ENCODE measurements around the gene ARMH2.
A peak's percentile ranks its signal among the peaks of the same experiment; 100 is the strongest.
"Not testable (repeated sequence)": the region's sequence is repeated elsewhere in the genome, so short reads cannot be mapped to it uniquely, and the experiment has no call there.

Gene ARMH2

DNA sequence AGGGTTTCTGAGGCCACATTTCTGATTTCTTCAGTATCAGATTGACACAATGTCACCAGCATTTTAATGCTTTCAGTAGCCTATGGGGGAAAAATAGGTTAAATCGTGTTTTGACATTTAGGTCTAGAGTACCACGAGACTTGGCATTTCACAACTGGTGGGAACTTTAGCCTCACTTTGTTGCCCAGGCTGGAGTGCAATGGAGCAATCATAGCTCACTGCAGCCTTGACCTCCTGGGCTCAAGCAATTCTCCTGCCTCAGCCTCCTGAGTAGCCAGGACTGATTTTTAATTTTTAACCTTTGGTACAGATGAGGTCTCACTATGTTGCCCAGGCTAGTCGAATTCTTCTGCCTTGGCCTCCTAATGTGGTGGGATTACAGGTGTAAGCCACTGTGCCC, 11.0 kb upstream of the ARMH2 start:
- no peak for DNase-seq

DNA sequence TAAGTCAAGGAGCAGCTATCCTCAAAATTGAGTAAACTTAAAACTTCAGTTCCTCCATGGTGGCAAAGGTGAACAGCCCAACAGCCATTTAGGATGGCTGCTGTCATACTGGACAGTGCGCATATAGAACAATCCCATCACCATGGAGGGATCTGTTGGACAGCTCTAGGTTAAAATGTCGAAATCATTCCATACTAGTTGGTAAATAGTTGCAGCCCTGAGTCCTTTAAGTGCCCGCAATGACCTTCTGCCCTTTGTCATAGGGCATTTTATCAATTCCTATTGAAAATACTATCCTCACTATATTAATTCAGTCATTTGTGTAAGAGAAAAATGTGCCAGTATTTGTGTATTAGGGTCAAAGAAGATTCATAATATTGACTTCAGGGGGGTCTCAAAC, 8.9 kb upstream of the ARMH2 start:
- DNase-seq: no peak

DNA sequence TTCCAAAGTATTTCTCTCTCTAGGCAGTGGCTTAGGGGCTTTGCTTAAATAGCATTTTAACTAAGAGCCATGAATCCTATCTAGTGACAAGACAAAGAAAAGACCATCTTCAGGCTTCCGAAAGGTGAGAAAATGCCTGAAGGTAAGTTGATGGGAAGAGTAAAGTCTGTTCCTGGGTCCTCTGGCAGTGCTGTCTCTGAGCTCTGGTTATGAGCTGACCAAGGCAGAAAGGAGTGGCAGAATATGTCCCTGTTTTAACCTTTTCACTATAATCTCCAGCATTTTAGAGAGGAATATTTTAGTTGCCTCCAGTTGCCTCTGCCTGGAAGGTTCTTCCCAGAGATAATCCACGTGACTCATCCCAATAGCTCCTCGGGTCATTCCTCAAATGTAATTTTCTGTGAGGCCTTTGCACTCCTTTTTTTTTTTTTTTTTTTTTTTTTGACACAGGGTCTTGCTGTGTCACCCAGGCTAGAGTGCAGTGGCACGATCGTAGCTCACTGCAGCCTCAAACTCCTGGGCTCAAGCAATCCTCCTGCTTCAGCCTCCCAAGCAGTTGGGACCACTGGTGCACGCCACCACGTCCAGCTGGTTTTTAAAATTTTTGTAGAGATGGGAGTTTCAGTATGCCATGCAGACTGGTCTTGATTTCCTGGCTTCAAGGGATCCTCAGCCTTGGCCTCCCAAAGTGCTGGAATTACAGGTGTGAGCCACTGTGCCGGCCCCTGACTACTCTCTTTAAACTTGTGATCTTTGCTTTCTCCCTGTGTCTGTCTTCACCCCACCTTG, 3.7 kb upstream of the ARMH2 start:
- DNase-seq: no peak

DNA sequence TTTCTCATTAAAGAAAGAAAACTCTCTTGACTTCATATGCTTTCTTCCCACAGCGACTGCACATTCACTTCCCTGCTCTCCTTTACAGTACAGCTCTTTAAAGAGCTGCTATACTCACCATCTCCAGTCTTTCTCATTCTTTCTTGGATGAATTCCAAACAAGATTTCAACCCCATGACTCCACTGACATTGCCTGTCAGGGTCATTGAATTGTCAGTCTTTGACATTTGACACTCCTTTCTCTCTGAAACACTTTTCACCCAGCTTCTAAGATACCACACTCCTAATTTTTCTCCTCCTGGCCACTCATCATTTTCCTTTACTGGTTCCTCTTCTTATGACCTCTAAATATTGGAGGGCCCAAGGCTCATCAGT, 811 bp upstream of the ARMH2 start:
- DNase-seq: peak; percentile 11

DNA sequence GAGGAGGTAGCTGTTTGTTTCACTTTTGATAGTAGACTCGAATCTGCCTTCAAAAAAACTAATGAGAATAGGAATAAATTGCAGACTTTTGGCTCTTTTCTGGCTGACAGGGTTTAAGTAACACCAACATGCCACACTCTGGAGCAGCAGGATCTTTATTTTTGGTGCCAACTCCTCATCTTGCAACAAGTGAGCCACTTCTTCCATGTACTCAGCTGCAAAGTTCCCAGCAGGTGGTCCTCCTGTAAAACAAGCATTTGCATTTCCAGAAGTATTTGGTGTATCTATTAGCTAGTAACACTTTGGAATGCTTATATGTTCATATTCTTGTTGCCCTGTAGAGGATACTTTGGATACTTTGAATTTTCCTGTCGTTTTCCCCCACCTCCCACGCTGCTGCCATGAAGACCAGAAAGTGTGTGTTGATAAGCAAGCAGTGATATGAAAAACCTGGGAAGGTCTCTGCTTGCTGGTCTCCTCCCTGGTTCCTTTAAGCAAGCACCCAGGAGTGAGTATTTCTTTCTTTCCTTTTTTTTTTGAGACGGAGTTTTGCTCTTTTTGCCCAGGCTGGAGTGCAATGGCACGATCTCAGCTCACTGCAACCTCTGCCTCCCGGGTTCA, 1.0 kb downstream of the ARMH2 start:
- DNase-seq: no peak

DNA sequence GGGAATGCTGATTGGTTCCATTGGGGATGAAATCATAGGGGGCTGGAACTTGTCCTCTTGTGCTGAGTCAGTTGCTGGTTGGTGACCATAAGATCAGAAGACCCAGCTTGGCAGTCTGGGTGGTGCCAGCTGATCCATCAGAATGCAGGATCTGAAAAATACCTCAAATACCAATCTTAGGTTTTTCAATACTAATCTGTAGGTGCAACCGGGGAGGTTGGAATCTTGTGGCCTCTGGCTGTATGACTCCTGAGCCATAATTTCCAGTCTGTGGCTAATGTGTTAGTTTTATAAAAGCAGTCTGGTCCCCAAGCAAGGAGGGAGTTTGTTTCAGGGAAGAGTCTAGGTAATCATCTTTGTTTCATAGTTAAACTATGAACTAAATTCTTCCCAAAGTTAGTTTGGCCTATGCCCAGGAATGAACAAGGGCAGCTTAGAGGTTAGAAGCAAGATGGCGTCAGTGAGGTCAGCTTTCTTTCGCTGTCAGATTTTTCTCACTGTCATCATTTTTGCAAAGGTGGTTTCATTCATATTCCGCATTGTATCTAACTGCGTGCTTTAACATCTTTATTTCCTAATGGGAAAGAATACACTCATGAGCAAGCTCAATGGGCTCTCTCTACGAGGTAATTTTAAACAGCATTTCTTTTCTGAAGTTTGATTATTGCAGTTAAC, 2.0 kb downstream of the ARMH2 start:
- DNase-seq: no peak

DNA sequence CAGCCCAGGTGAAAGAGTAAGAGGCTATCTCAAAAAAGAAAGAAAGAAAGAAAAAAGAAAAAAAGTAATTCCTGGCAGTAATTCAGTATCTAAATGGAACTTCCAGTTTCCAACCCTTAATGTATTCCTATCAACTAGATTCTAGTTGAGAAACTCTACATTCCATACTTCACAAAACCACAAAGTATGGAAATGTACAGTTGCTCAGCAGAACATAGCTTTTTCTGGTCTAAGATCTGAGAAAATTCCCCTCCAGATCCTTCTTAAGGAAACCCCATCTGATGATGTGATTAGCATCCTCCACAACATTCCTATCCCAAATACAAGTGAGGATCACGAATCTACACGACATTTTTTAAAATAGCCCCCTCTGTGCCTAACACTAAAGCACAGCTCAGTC, 3.6 kb downstream of the ARMH2 start:
- no peak for DNase-seq

DNA sequence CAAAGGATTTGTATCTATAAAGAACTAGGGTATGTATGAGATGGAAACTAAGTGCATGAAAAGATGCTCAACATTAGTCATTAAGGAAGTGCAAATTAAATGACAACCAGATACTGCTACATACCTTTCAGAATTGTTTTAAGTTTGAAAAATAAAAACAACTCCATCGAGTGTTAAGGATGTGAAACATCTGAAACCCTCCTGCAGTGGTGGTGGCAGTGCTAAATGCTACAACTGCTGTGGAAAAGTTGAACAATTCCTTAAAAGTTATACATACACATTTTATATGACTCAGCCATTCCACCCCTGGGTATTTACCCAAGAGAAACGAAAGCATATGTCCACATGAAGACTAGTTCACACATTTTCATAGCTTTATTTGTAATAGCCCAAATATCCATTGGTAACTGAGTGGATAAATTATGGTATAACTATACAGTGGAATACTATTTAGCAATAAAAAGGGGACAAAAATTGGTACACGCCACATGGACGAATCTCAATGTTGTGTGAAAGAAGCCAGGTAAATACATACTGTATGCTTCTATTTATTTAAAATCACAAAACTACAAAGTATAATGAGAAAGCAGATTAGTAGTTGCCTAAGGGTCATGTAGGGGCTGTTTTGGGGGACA, 10.6 kb downstream of the ARMH2 start:
- DNase-seq: no peak

DNA sequence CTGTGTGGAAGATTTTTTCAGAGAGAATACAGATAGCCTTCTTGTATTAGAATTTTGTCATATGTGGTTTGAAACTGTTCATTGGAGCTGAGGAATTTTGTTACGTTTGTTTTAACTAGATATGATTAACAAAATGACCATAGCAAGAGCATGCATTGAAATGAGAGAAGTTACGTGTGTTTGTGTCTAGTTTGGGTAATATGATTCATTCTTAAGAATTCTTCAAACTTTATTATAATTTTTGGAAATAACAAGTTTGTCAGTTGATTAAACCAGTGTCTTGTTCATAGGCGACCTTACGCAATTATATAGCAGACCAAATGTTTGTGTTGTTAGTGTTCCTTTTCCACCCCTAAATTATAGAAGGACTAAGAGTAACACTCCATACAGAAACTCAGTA, 18.5 kb downstream of the ARMH2 start:
- no peak for DNase-seq

DNA sequence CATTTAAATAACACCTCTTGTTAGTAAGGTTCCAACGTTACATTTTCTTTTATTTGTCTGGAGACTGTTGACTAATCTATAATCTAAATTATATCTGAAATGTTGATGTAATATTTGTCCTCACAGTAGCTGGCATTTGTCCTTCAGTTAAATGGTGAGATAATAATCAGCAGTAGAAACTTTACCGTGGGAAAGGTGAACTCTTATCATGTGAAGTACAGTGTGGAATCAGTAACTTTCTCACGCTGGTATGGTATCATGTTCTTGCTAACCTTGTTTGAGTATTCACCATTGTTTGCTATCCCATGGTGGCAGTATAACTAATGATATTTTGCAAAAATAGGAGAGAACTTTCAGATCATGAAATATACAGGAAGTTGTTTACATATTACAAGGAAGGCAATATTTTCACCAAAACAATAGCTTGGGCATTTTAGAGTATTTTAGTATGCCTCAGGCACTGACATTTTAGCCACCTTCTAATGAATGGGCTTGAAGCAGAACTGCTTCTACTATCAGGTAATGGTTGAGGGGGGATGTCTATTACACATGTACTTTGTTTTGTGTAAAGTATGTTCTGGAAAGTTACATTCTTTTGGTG, 19.2 kb downstream of the ARMH2 start:
- DNase-seq: no peak

DNA sequence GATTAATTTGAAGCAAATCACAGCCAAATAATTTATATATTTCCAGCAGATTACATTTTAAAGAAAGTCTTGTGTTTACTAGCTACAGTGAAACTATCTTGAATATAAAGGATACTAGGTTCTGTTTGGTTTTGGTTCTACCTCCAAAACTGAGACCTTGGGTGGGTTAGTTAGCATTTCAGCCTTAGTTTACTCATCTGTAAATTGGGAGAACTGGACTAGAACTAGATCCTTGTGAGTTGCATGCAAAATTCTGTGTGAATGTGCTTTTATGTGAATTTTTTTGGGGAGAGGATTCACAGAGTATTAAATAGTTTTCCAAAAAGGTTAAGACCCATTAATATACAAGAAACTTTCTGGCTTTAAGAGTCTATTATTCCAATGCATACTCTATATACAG, 19.8 kb downstream of the ARMH2 start:
- no peak for DNase-seq

DNA sequence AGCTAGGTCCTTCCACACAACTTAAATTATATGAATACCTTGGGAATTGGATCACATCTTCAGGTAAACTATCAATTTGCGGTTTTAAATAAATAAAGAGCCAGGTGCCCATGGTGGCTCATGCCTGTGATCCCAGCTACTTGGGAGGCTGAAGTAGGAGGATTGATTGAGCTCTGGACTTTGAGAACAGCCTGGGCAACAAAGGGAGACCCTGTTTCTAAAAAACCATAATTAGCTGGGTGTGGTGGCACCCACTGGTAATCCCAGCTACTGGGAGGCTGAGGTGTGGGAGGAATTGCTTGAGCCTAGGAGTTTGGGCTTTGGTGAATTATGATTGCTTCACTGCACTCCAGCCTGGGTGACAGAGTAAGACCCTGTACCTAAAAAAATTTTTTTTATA, 20.6 kb downstream of the ARMH2 start:
- DNase-seq: no peak

DNA sequence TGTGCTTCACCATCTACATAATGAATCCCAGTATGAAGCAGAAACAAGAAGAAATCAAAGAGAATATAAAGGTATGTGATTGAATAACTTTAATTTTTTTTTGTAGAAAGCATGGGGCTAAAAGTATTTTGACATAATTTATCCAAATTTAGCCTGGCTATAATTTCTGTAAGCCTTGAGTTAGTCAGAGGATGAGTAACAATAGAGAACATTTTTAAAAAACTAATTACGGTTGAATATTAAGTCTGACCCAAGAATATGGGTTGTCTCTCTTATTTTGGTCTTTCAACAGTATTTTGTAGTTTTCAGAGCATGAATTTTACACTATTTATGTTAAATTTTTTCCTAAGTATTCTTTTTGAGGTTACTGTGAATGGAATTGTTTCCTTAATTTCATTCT, 21.5 kb downstream of the ARMH2 start:
- no peak for DNase-seq

DNA sequence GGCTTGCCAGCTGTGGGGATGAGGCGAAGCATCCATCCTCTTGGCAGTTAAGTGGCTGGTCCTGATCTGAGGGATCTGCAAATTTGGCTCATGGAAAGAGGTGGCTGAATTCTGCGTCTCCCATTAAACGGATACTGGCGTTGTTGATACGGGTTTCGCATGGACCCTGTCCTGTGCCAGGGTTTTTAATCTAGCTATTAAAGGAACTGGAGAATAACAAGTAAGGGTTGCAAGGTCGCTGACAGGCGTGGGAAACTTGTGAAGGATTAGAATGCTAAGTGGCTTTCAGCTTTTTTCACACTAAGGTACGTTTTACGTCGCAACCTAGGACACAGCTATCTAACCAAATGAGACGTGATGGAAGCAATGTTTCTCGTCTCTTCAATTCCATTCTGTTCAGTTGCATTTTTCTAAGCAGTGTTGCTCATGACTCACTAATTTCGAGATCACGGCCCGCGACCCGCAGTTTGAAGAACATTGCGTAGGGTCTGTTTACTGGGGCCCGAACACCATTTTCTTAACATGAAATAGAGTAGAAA, 23.1 kb downstream of the ARMH2 start:
- DNase-seq: no peak

DNA sequence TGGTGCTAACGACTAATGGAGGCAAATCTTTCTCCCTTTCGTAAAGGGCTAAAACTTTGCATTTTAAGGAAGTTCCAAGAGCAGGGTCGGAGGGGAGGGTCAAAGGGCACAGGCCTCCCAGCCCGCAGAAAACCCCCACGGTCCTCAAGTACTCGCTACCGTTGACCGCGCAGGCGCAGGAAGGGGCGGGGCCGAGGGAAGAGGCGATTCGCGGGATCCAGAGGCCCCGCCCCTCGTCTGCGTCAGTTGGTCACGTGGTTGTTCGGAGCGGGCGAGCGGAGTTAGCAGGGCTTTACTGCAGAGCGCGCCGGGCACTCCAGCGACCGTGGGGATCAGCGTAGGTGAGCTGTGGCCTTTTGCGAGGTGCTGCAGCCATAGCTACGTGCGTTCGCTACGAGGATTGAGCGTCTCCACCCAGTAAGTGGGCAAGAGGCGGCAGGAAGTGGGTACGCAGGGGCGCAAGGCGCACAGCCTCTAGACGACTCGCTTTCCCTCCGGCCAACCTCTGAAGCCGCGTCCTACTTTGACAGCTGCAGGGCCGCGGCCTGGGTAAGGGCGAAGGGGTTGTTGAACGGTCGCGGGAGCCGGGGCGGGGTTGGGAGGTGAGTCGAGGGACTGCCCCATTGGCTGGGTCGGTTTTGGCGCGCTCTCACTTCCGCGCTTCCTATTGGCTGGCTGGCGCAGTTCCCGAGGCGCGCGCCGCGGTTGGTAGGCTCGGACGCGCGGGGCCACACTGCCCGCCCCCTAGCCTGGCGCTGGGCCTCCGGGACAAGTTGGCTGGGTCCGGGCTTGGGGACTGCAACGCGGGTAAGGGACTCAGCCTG, 23.8 kb downstream of the ARMH2 start, which contains the start of gene GMNN:
TSS of gene GMNN (plus strand) at position 242 of the 824 bp plus-strand sequence. CDS start 2,310 bp downstream, outside the sequence.
- DNase-seq: peak; percentile 95

DNA sequence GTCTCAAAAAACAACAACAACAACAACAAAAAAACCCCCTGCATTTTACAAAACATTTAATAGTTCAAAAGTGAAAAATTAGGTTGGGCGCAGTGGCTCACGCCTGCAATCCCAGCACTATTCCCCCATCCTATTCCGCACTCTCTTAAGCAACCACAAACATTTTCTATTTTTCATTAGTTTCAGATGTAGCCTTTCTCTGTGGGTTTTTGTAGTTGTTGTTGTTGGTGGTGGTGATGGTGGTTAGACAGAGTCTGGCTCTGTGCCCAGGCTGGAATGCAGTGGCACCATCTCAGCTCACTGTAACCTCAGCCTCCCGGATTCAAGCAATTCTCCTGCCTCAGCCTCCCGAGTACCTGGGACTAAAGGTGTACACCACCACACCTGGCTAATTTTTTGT, 30.4 kb downstream of the ARMH2 start:
- no peak for DNase-seq

DNA sequence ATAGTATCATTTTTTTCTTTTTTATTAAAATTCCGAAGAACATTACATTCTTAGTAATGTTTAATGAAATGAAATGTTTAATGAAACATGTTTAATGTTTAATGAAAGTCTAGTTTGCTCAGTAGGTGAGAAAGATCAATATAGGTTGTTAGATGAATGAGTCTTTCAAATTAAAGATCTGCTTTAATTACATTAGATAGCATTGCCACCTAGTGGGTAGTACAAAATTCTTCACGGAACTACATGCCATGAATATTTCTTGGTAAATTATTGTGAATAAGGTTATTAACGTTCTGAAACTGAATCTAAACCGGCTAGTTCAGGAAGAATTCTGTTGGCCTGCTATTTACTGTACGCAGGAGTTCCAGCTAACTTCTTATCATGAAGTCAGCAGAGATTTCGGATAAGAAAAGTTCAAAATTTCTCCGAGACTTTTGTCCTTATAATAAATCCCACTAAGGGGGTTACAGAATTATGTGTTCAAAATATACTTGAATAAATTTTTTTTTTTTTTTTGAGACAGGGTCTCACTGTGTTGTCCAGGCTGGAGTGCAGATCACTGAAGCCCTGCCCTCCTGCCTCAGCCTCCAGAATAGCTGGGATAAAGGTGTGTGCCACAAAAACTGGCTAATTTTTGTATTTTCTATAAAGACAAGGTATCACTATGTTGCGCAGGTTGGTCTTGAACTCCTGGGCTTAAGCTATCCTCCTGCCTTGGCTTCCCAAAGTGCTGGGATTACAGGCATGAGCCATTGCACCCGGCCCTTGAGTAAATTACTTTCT, 31.8 kb downstream of the ARMH2 start:
- DNase-seq: peak; percentile 17

DNA sequence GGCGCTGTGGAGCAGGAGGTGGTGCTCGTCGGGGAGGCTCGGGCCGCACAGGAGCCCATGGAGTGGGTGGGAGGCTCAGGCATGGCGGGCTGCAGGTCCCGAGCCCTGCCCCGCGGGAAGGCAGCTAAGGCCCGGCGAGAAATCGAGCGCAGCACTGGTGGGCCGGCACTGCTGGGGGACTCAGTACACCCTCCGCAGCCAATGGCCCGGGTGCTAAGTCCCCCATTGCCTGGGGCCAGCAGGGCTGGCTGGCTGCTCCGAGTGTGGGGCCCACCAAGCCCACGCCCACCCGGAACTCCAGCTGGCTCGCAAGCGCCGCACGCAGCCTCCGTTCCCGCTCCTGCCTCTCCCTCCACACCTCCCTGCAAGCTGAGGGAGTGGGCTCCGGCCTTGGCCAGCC, 32.7 kb downstream of the ARMH2 start:
- DNase-seq: not testable (repeated sequence)

DNA sequence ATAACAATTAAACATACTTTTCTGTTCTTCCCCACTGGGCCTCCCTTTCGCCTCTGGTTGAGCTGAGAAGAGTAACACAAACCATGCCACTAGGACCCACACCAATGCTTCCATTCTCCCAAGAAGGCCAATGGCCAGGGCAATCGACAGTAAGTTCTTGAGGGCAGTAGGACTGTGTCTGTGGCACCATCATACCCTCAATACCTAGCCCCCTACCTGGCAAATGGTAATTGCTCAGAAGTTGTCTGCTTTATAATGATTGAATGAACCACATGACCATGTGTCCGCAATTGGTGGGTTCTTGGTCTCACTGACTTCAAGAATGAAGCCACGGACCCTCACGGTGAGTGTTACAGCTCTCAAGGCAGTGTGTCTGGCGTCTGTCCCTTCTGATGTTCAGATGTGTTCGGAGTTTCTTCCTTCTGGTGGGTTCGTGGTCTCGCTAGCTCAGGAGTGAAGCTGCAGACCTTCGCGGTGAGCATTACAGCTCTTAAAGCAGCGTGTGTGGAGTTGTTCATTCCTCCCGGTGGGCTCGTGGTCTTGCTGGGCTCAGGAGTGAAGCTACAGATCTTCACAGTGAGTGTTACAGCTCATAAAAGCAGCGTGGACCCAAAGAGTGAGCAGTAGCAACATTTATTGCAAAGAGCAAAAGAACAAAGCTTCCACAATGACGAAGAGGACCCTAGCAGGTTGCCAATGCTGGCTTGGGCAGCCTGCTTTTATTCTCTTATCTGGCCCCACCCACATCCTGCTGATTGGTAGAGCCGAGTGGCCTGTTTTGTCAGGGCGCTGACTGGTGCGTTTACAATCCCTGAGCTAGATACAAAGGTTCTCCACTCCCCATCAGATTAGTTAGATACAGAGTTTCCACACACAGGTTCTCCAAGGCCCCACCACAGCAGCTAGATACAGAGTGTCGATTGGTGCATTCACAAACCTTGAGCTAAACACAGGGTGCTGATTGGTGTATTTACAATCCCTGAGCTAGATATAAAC, 33.6 kb downstream of the ARMH2 start:
- not testable (repeated sequence) for DNase-seq

DNA sequence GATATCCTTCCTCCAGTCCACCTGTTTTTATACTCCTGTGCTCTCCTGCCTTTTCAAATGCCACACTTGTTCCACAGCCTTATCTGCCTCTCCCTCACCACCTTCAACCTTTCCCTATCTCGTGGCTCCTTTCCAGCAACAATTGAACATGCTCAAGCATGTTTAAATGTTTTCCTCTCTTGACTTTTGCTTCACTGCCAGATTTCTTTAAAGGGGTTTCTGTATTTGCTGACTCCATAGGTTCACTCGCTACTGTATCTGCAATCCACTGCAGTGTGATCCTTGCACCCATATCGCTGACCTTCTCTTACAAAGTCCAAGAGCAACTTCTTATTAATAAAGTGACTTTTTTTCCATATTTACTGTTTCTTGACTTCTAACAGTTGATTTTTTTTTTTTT, 35.1 kb downstream of the ARMH2 start:
- peak; percentile 73 for DNase-seq
